ENCODE results near the gene OR2L5.

The OR2L5 gene, protein sequence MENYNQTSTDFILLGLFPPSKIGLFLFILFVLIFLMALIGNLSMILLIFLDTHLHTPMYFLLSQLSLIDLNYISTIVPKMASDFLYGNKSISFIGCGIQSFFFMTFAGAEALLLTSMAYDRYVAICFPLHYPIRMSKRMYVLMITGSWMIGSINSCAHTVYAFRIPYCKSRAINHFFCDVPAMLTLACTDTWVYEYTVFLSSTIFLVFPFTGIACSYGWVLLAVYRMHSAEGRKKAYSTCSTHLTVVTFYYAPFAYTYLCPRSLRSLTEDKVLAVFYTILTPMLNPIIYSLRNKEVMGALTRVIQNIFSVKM

DNA sequence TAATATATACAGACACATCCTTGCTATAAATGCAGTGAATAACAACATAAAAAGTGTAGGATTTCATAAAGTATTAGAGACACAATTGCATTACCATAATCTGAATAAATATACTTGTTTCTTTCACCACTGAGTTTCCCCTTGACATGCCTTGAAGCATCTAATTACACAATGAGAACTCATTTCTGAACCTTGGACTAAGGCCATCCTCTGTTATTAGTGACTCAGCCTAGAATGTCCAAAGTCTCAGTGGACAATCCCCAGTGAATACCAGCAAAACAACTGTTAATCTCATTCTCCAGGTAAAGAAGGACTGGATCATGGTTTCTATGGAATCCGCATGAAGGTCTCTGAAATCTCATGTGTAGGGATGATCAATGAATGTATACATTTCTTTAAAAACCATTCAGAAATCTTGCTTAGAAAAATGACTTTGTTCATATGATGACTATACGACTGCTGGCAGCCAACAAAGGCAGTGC lies at the start of gene OR2L5:
Gene OR2L5, plus strand, starts transcription at position 432 of the 482 bp plus-strand sequence. CDS start 8,288 bp downstream, outside the sequence.
- DNase-seq: no peak

DNA sequence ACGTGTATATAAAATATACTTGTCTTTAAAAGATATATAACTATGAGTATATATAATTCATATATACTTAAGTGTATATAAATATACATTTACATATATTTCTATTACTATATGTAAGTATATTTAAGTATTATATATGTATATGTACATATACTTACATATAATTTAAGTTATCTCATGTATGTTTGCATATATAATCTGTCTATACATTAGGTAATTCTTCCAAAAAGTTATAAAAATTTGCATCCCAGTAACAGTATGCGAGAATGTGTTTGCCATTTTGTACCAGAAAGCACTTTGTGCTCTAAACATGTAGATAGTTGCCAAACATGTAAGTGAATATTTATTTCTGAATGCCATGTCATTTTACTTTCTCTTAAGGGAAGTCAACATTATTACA lies 48.5 kb upstream of the OR2L5 start, which contains the start of gene OR2AK2:
Gene OR2AK2, plus strand, starts transcription at position 301 of the 400 bp plus-strand sequence. CDS start 144 bp downstream, outside the sequence.
- DNase-seq: no peak

DNA sequence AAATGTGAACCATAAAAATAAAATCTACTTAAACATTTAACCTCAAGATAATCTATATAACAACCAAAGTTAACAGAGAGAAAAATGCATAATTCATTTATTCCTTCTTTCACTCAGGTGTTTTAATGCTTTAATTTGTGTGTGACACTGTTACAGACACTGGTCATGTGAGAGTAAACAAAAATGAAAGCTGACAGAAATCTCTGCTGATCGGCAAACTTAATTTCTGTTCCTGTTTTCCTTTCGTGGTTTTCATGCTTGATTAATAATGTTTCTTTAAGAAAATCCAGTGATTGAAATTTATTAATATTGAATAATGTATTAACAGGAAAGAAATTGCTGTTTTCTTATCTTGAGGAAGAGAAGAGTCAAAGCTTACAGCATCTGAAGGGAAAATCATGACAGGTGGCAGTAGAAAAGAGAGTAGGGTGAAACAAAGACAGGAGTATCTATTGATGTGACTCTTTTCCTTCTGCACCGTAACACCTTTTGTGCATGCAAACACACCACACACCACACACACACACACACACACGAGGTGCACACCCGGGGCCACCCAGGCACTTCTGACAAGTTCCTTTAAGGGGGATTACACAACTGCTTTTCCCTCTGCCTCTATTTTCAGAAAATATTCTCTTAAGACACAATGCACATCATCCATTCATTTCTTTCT lies 46.8 kb upstream of the OR2L5 start:
- no peak for DNase-seq

DNA sequence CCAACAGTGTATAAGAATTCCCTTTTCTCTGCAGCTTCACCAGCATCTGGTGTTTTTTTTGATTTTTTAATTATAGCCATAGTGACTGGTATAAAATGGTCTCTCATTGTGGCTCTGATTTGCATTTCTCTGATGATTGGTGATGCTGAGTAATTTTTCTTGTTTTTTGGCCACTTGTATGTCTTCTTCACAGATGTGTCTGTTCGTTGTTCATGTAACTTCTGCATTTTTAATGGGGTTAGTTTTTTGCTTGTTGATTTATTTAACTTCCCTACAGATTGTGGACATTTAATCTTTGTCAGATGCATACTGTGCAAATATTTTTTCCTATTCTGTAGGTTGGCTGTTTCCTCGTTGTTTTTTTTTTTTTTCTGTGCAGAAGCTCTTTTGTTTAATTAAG lies 20.5 kb upstream of the OR2L5 start:
- no peak for DNase-seq

DNA sequence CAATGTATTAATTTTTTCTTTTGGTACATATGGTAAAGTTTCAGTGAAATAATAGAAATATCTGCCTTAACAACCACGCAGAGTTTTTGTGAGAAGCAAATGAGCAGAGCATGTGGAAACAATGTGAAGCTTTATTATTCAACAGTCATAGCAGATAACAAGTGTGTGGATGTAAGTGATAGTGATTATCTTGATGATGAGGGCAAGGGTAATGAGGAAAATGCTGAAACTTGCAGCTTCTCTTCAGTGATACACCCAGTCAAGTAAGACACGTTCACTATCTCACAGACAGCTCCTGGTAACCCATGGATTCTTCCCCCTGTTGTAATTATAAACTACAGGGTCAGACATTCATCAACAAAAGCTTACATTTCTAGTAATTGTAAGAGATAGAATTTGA lies 14.6 kb upstream of the OR2L5 start:
- no peak for DNase-seq

GRCh38 chr1:248000169-248000568 lies 13.3 kb upstream of the OR2L5 start:
- DNase-seq: no peak

GRCh38 chr1:248007778-248008177 lies 5.7 kb upstream of the OR2L5 start:
- no peak for DNase-seq

- DNase-seq: no peak
Measured at GRCh38 chr1:248009681-248010080, 3.8 kb upstream of the OR2L5 start.

DNA sequence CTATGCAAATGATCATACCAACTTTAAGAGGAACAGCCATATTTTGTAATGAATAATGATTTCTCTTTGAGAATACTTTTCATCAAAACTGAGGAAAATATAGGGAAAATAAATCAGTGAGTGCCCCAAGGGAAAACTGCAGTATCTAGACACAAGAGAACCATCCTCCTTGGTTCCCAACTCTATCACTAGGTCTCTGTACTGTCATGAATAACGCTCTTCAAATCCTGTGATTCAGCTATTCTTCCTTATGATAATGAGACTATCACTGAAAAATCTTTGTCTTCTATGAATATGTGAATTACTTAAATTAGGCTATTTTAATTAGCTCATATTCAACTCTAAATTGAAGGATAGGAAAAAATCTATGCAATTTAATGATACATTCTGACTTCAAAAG lies 2.3 kb downstream of the OR2L5 start:
- no peak for DNase-seq

GRCh38 chr1:248029770-248030169 lies 16.3 kb downstream of the OR2L5 start, which contains the start of gene OR2L2:
Gene OR2L2, plus strand, starts transcription at chr1:248030070. Its CDS starts 8,198 bp downstream, at chr1:248038268.
- DNase-seq: no peak

GRCh38 chr1:248045209-248045608 lies 31.7 kb downstream of the OR2L5 start:
- no peak for DNase-seq

GRCh38 chr1:248046536-248046935 lies 33.1 kb downstream of the OR2L5 start, which contains the start of gene OR2L3:
Gene OR2L3, plus strand, starts transcription at chr1:248046836. Its CDS starts 13,846 bp downstream, at chr1:248060682.
- no peak for DNase-seq

DNA sequence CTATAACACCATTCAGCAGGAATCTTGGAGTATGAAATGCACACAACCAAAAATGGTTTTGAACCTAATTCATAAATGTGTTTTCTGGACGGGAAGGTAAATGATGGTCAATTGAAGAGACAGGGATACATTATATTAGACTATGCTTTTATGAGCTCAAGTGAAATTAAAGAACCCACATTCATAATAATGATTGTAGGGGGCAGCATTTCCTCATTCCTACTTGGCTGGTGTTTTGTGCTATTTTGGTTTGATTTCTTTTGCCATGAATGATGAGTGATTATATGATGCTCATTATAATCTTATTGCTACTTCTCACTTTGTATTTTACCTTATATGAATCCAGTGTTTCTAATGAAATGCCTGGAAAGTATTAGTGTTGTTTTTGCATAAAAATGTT lies 33.5 kb downstream of the OR2L5 start:
- no peak for DNase-seq

DNA sequence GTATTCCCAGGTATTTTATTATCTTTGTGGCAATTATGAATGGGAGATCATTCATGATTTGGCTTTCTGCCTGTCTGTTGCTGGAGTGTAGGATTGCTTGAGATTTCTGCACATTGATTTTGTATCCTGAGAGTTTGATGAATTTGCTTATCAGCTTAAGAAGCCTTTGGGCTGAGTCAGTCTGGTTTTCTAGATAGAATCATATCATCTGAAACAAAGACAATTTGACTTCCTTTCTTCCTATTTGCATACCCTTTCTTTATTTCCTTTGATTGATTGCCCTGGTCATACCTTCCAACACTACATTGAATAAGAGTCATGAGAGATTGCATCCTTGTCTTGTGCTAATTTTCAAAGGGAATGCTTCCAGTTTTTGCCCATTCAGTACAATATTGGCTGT lies 41.2 kb downstream of the OR2L5 start:
- DNase-seq: no peak

- no peak for DNase-seq
Measured at GRCh38 chr1:248055261-248055660, 41.8 kb downstream of the OR2L5 start.

GRCh38 chr1:248065071-248065470 lies 51.6 kb downstream of the OR2L5 start:
- no peak for DNase-seq

DNA sequence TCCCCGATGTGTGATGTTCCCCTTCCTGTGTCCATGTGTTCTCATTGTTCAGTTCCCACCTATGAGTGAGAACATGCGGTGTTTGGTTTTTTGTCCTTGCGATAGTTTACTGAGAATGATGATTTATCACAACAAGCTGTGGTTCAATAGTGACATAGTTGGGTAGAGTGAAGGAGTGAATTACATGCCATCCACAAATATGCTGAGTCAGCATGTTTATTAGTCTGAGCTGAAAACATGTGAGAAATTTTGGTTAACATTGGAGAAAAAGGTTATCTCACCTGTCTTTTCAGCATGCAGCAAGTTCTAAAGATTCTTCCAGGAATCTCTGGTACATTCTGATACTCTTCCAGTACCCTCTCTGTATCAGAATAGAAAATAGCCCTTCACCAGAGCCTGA lies 52.1 kb downstream of the OR2L5 start:
- no peak for DNase-seq

Measured in SW 1271 (cell line).